B cell (primary cell): ENCODE data around the gene SCAMP4. TPM values are rescaled to one million over a fixed set of nuclear protein-coding genes. Genes with fewer than 3 reads are reported as not detected.

ENCODE experiments used
- ATAC-seq: fragments of 200-7000 bp; cut with Tn5 transposase; one replicate; pipeline ENCODE4 v1.10.0; 2021; ENCODE audit warnings: low read depth, mild to moderate bottlenecking, moderate number of reproducible peaks, moderate library complexity
- CTCF ChIA-PET: fragments of 350-600 bp; sonication (Branson Sonifier 250); formaldehyde crosslinking; loops from one replicate; lab custom pipeline; 2021; ENCODE audit warnings: antibody characterized with exemption, inconsistent platforms; lab: Charles Lee
- POLR2A ChIA-PET: fragments of 350-600 bp; sonication (Branson Sonifier 250); formaldehyde crosslinking; loops from one replicate; lab custom pipeline; 2021; ENCODE audit warnings: antibody characterized with exemption; lab: Charles Lee
- DNase-seq: peaks from one replicate; pipeline ENCODE4 v3.0.0; 2013
- H2AFZ ChIP-seq: 2 replicates; pipeline ENCODE4 v1.6.1; 2012; ENCODE audit warnings: mild to moderate bottlenecking, low read depth, low read length; ENCODE audit not compliant: insufficient read depth, poor library complexity, severe bottlenecking
- H3K27ac ChIP-seq, 2 donors: 1 replicate in 1 of 2; 2 replicates in 1 of 2; pipeline ENCODE4 v1.5.1; 2012 to 2013; ENCODE audit warnings: low read length in 2 of 2, mild to moderate bottlenecking in 2 of 2, moderate library complexity in 1 of 2
- H3K27me3 ChIP-seq, 4 experiments: fragments of 200-600 bp in 1 of 4; sonication (generic) in 1 of 4; replicated peaks in 1 of 4; 1 replicate in 2 of 4; 2 replicates in 2 of 4; pipeline versions ENCODE4 v1.6.1 to v1.7.0; 2013 to 2016; ENCODE audit warnings: low read length in 3 of 4, mild to moderate bottlenecking in 2 of 4, mixed read lengths in 1 of 4, moderate library complexity in 1 of 4; ENCODE audit not compliant: insufficient read depth in 4 of 4, control insufficient read depth in 3 of 4; ENCODE audit errors: control extremely low read depth in 1 of 4
- H3K36me3 ChIP-seq, 2 experiments: replicated peaks in 1 of 2; 1 replicate in 1 of 2; 2 replicates in 1 of 2; pipeline versions ENCODE4 v1.6.1 to v1.7.1; 2013; ENCODE audit warnings: low read length in 1 of 2; ENCODE audit not compliant: insufficient read depth in 2 of 2, control insufficient read depth in 1 of 2; ENCODE audit errors: control extremely low read depth in 1 of 2, extremely low read depth in 1 of 2
- H3K4me1 ChIP-seq, 2 donors: fragments of 200-600 bp in 1 of 2; sonication (generic) in 1 of 2; 1 replicate in 1 of 2; 2 replicates in 1 of 2; pipeline versions ENCODE4 v1.5.1 to v1.6.1; 2013 to 2017; ENCODE audit warnings: low read length in 2 of 2; ENCODE audit not compliant: control insufficient read depth in 2 of 2, insufficient read depth in 2 of 2
- H3K4me2 ChIP-seq: replicated peaks from 2 replicates; pipeline ENCODE3; 2012; ENCODE audit warnings: mild to moderate bottlenecking, low read depth, low read length; ENCODE audit not compliant: poor library complexity, severe bottlenecking
- H3K4me3 ChIP-seq, 5 experiments: fragments of 200-600 bp in 1 of 5; sonication (generic) in 1 of 5; 1 replicate in 3 of 5; 2 replicates in 2 of 5; pipeline versions ENCODE4 v1.5.1 to v1.7.0; 2011 to 2016; ENCODE audit warnings: low read length in 4 of 5, mild to moderate bottlenecking in 4 of 5, low read depth in 2 of 5, control low read depth in 1 of 5, moderate library complexity in 1 of 5; ENCODE audit not compliant: insufficient read depth in 1 of 5; ENCODE audit errors: control extremely low read depth in 1 of 5, extremely low read depth in 1 of 5
- H3K79me2 ChIP-seq: fragments of 200-600 bp; sonication (generic); one replicate; pipeline ENCODE4 v1.6.0; 2016; ENCODE audit warnings: low read length; ENCODE audit not compliant: control insufficient read depth, insufficient read depth
- H3K9ac ChIP-seq: fragments of 200-600 bp; sonication (generic); 2 replicates; pipeline ENCODE4 v1.6.1; 2017; ENCODE audit warnings: mild to moderate bottlenecking, low read length, moderate library complexity
- H3K9me3 ChIP-seq, 3 donors: one replicate each; pipeline versions ENCODE4 v1.6.1 to v1.7.1; 2013; ENCODE audit warnings: low read length in 2 of 3; ENCODE audit not compliant: control insufficient read depth in 2 of 3, insufficient read depth in 1 of 3; ENCODE audit errors: control extremely low read depth in 1 of 3
- H4K20me1 ChIP-seq: 2 replicates; pipeline ENCODE4 v1.6.0; 2012; ENCODE audit warnings: mild to moderate bottlenecking, low read length; ENCODE audit not compliant: insufficient read depth, control insufficient read depth, poor library complexity, severe bottlenecking
- H3K27ac Mint-ChIP-seq: one replicate; pipeline ENCODE4 v1.8.0; 2021; ENCODE audit warnings: mixed read lengths
- H3K27me3 Mint-ChIP-seq: one replicate; pipeline ENCODE4 v1.8.0; 2021; ENCODE audit warnings: mixed read lengths
- H3K4me1 Mint-ChIP-seq: one replicate; pipeline ENCODE4 v1.8.0; 2021; ENCODE audit warnings: mixed read lengths
- H3K4me3 Mint-ChIP-seq: one replicate; pipeline ENCODE4 v1.8.0; 2021; ENCODE audit warnings: mixed read lengths
- H3K9me3 Mint-ChIP-seq: one replicate; pipeline ENCODE4 v1.8.0; 2022; ENCODE audit warnings: mixed read lengths; ENCODE audit not compliant: insufficient read depth
- EZH2 ChIP-seq: IDR thresholded peaks from 2 replicates; pipeline ENCODE4 v1.6.1; 2012; ENCODE audit warnings: borderline replicate concordance, low read depth, mild to moderate bottlenecking, moderate library complexity, low read length; ENCODE audit not compliant: insufficient read depth, poor library complexity, severe bottlenecking
- WGBS: methylation state at CpG from one replicate; pipeline ENCODE4 v1.1.5; 2013; ENCODE audit warnings: missing lambda C conversion rate; ENCODE audit not compliant: insufficient coverage; 5-methylcytosine and 5-hydroxymethylcytosine counted together
- intact Hi-C: fragments of 100-400 bp; cut with micrococcal nuclease; formaldehyde crosslinking; loops from one replicate; pipeline ENCODE4 v1.10.0; 2022
- polyA plus RNA-seq: library from polyadenylated mRNA; depleted of rRNA; stranded (reverse); fragments of >200 nt; gene quantifications from 2 replicates; pipeline ENCODE4 v1.2.3, GENCODE V29; 2012
- total RNA-seq, 2 donors: library from RNA; stranded (reverse); fragments of 120-200 nt in 1 of 2; gene quantifications; 1 replicate in 1 of 2; 2 replicates in 1 of 2; pipeline versions ENCODE4 v1.2.3 to v1.2.4, GENCODE V29; 2013 to 2022
- TF ChIP-seq, protein P1 (sequence below): fragments of 200-600 bp; IDR thresholded peaks from one replicate; pipeline ENCODE4 v1.8.0; 2022; ENCODE audit warnings: antibody characterized with exemption, mild to moderate bottlenecking

The SCAMP4 gene
- total and polyA plus RNA-seq, 2 donors (not counting 1 experiment from before 2014, with no cell fraction given) = 47.9 to 60.0 TPM

DNA sequence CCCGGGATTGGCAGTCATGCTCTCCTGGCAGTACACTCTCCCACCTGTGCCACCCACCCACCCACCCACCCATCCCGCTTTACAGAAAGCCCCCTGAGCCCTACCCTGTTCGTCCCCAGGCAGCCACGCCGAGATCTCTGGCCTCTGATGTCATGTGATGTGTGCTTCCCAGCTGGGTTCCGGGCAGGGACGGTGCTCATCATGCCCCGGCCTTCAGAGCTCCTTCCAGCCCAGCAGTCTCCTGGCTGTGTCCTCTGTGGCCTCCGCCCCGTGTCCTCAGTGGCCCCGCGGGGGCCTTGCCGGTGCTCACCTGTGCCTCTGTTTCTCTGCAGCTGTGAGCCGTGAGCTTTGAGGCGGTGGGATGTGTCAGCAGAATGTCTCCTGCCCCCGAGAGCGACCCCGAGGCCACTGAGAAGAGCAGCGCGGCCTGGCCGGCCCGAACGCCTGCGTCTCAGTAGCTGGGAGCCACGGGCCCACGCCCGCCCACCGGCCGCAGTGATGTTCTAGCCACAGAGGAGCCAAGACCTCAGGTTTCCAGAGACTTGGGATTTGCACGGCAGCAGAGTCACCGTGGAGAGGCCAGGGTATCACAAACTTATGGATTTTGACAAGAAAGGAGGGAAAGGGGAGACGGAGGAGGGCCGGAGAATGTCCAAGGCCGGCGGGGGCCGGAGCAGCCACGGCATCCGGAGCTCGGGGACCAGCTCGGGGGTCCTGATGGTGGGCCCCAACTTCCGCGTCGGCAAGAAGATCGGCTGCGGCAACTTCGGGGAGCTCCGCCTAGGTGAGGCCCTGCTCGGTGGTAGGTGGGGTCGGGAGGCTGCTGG is 64.2 kb downstream of the SCAMP4 start:
- H3K9ac ChIP-seq = no peak overlapping the region
- no peak overlapping the region for H2AFZ ChIP-seq
- Mint-ChIP-seq H3K9me3 (no peaks in the 10 kb centered on the region), H3K27ac (peak overlapping the region; percentile 37), H3K27me3 (no peaks in the 10 kb centered on the region), H3K4me1 (peaks cover 15% of the 10 kb centered on the region), H3K4me3 (no peak overlapping the region)
- POLR2A ChIA-PET = interaction anchor here (0.7 kb wide), 1 partner anchor 37 kb away, joined by 5 read pairs; no protein-coding TSS in a partner anchor
- DNase-seq (no peak), ATAC-seq (no peak)
- WGBS = 96% methylated on average over 47 of the region's 49 CpGs
- no peaks in the 10 kb centered on the region for H3K27me3 ChIP-seq
- H3K36me3 ChIP-seq = peaks cover 2 to 34% of the 10 kb centered on the region in 2 experiments
- peaks cover 80% of the 10 kb centered on the region for H4K20me1 ChIP-seq
- intact Hi-C loops = no loop called here
- peaks cover 89% of the 10 kb centered on the region for H3K79me2 ChIP-seq
- peaks cover 0 to 10% of the 10 kb centered on the region in 2 donors for H3K4me1 ChIP-seq
- TF ChIP-seq EZH2 = no peak
- TF ChIP-seq, protein P1, sequence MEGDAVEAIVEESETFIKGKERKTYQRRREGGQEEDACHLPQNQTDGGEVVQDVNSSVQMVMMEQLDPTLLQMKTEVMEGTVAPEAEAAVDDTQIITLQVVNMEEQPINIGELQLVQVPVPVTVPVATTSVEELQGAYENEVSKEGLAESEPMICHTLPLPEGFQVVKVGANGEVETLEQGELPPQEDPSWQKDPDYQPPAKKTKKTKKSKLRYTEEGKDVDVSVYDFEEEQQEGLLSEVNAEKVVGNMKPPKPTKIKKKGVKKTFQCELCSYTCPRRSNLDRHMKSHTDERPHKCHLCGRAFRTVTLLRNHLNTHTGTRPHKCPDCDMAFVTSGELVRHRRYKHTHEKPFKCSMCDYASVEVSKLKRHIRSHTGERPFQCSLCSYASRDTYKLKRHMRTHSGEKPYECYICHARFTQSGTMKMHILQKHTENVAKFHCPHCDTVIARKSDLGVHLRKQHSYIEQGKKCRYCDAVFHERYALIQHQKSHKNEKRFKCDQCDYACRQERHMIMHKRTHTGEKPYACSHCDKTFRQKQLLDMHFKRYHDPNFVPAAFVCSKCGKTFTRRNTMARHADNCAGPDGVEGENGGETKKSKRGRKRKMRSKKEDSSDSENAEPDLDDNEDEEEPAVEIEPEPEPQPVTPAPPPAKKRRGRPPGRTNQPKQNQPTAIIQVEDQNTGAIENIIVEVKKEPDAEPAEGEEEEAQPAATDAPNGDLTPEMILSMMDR = no peak
- H3K4me3 ChIP-seq = no peak overlapping the region
- no peak overlapping the region for H3K27ac ChIP-seq
- no peaks in the 10 kb centered on the region for H3K9me3 ChIP-seq
- H3K4me2 ChIP-seq = no peak overlapping the region
- CTCF ChIA-PET = no interaction called here
